Esophagus mucosa (tissue), 1 donor: ENCODE measurements around the gene RAC2. TPM values are rescaled to one million over a fixed set of nuclear protein-coding genes. Genes with fewer than 3 reads are reported as not detected.

Experiments
- ATAC-seq: fragments of 200-7000 bp; cut with Tn5 transposase; one replicate; pipeline ENCODE4 v1.9.1; 2020
- total RNA-seq: library from RNA; stranded (reverse); gene quantifications from one replicate; pipeline ENCODE4 v1.2.4, GENCODE V29; 2023
- donor health status: DM: yes; HTN: yes; CAD: no.

RAC2 gene
- 19.0 TPM for total RNA-seq

DNA sequence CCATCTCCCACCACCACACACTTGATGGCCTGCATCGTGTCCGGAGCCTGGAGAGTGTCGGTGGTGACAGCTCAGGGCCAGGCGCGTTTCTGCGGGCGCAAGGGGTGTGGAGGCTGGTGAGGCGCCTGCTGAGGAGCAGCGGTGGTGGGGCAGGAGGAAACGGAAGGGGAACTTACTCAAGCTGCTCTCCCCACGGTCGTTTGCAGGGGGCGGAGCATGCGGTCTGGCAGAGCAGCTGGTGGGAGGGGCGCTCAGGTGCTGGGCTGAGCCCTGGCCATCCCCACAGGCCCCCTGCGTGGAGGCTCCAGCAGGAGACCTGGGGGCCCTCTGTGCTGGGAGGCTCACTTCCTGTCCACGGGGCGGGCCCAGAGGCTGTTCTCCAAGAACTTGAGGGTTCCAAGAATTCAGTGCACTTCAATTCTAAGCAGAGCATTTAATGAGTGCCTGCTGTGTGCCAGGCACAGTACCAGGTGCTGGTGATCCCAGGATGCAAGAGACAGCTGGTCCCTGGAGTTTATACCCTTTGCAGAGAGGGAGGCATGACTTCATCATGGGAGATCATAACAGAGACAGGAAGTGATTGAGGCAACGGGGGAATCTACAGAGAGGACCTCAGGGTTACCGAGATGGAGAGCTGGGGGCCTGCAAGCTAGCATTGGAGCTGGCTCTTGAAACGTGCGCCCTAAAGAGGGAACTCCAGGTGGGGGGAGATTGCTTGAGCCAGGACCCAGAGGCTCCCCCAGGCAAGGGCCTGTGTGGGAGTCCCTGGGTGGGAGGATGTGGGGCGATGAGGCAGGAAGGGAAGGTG is at the start of gene RAC2:
RAC2 (minus strand) TSS at position 156 of the 808 bp plus-strand sequence; CDS start at position 35, 121 bp downstream.
- ATAC-seq = peak; percentile 63

DNA sequence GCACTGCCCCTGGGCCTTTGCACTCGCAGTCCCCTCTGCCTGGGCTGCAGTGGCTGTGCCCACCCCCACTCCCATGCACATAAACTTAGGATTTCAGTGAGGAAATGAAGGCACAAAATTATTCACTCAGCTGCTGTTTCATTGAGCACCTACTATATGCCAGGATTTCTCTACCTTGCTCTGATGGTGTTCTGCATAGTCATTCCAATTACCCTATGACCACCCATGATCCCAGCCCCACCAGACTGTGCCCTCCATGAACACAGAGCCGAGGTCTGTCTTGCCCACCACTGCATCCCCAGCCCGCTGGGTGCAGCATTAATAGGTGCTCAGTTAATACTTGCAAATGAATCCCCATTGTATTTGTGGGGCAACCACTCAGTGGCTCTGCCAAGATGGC is 49.1 kb upstream of the RAC2 start:
- no peak for ATAC-seq

DNA sequence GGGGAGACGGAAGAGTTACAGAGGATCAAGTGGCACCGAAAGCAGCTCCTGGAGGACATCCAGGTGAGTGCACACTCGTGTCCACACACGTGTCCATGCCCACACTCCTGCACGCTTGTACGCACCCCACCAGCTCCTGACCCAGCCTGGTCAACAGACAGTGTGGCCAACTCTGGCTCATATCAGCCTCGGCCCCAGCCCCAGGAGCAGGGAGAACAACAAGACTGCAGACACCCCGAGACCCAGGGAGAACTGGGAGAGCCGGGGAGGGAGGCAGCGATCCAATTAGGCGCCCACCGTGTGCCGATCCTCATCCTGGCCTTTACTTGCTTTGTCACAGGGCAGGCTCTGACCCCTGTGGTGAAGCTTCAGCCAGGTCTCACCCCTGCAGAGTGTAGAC is 48.6 kb upstream of the RAC2 start:
- ATAC-seq = no peak

DNA sequence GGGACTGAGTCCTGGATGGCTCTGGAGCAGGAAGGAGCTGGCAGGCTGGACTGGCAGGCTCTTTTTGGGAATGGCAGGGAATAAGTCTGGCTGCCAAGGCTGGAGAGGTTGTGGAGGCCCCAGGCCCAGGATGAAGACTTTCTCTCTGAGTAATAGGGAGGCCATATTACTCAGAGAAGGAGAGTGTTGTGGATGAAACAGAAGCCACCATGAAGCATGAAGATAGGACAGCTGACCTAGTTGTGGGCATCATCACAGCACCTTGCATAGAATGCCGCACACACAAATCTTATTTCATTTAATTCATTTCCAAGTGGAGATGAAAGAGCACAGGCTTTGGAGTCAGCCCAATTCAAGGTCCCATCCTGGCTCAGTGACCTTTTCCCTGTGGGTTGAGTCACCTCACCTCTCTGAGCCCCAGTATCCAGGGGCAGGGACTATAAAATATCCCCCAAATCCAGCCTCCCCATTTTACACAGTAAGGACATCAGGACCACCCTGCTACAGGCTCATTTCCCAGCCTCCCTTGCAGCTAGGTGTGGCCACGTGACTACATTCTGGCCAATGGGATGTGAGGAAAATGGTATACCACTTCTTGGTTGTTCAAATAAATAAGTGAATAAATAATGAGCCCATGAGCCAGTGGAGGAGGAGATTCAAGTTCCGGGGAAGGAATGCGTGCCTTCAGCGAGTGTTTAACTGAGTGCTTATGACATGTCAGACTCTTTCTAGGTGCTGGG is 47.7 kb upstream of the RAC2 start:
- no peak for ATAC-seq

DNA sequence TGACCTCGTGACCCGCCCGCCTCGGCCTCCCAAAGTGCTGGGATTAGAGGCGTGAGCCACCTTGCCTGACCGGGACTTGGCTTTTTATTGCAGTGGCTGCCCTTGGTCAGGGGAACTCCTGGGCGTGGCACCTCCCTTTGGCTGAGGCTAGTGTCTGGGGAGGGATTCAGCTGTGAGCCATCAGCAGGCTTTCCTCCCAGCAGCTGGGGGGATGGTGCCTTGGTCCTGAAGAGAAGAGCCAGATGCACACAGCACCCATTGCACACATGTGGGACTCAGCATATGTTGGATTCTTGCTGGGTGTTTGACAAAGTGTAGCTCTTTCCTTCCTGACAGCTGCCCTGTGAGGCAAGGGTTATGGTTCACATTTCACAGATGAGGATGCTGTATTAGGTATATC is 46.7 kb upstream of the RAC2 start:
- ATAC-seq = no peak

DNA sequence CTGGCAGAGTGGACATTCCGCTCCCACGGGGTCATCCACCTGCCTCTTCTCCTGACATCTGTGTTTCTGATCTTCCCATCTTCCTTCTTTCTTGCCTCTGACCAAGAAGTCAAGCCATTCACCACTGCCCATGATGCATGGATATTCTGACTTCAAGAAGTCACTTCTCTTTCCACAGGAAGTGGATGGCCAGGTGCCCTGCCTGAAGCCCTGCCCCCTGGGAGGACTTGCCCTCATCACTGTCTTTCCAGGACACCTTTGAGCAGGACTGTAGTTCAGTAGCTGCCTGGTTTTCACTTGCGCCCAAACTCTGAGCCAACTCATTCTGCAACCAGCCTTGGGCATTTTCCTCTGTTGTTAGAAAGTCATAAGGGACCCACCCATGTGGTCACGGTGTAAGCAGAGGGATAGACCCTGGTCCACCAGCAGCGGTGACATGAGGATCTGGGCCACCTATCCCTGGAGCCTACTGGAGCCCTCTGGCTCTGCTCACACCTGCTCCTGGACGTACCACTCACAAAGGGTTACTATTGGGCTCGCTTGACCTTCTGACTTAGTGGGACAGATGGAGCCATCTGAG is 45.2 kb upstream of the RAC2 start:
- ATAC-seq = no peak

DNA sequence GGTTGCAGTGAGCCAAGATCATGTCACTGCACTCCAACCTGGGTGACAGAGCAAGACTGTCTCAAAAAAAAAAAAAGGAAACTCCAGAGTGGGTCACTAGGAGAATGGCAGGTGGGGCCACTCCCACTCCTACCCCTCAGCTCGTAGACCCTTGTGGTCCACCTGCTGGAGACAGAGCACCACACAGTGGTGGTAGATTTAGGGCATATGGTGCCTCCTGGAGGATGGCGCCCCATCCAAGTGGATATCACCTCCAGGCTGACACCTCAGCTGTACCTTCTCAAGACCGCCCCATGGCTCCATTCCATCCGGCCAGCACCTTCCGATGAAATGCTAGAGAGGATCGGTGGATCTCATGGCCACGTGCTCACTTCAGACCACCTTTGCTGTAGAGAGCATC is 44.5 kb upstream of the RAC2 start:
- no peak for ATAC-seq

DNA sequence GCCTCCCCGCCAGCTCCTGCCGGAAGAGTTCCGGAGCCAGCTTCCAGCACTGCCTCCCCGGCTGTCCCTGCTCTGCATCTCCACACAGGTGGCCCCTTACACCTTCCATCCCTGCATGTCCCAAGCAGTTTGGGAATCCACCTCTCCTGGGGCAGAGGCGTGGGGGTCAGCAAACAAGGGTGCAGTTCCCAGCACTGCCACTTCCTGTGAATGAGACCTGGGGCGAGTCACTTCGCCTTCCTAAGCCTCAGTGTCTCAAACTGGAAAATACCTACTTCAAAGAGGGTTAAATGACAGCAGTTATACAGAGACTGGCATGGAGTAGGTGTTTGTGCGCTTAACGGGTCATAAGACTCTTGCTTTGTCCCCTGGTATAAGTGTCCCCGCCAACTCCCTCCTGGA is 43.5 kb upstream of the RAC2 start:
- no peak for ATAC-seq

DNA sequence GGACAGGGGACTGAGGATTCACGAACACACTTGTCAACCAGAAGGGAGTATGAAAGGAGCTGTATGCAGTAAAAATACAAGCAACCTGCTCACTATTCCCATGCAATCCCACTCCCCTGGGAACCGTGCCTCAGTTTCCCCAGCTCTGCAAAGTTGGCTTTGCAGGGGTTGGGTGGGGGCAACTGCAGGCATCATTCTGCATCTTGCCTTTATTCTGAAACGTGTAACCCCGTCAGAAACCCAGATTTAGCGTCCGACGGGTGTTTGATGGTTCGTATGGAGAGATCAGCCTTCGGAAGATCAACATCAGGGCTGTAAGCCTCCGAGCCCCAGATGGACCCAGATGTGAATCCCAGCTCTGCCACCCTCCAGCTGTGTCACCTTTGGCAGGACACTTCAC is 41.9 kb upstream of the RAC2 start:
- no peak for ATAC-seq

DNA sequence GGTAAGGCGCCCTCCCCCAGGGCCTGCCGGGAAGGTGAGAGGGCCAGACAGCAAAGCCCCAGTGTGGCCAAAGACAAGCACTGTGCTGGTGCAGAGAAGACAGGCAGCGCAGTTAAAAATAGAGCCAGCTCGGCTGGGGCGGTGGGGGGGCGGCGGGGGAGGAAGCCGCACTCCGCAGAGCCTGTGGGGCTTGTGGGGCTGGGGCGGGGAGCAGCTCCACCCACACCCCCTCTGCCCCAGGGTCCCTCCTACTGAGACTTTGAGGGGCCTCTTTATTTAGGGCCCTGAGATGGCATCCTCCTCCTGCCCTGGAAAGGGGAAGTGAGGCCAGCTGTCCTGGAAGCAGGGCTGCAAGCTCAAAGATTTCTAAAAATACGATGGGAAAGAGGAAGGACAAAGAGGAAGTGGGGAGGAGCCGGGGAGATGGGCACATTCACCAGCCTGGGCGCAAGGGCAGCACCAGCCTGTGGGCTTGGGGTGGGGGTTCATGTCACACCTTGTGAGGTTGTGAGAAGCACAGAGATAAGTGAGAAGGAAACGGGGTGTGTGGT is 40.8 kb upstream of the RAC2 start:
- peak; percentile 53 for ATAC-seq

DNA sequence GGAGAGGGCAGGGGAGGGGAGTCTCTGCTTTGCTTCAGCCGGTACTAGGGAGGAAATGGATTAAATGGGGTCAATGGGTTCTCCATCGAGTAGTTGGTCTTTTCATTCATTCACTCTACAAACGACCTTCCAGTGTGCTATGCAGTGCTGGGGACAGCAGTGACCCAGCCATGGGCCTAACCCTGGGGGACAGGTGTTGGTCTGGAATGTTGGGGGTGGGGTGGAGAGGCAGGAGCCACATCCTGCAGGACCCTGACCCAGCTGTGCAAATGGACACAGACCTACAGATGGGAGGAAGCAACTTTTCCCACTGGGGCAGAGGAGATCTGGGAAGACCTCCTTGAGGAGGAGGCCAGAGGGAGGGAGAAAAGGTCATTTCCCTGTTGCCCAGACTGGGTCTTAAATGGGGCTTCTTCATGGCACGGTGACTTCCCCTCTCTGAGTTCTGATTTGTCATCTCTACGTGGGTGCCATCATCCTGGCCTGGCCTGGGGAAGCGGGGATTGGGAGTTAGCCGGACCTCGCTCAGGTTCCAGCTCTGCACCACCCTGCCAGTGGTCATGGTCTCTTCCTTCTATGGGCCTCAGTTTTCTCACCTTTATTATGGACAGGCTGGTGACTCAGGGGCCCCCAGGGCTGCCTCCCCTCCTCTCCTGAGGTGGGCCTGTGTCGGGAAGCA is 40.2 kb upstream of the RAC2 start:
- ATAC-seq = no peak

DNA sequence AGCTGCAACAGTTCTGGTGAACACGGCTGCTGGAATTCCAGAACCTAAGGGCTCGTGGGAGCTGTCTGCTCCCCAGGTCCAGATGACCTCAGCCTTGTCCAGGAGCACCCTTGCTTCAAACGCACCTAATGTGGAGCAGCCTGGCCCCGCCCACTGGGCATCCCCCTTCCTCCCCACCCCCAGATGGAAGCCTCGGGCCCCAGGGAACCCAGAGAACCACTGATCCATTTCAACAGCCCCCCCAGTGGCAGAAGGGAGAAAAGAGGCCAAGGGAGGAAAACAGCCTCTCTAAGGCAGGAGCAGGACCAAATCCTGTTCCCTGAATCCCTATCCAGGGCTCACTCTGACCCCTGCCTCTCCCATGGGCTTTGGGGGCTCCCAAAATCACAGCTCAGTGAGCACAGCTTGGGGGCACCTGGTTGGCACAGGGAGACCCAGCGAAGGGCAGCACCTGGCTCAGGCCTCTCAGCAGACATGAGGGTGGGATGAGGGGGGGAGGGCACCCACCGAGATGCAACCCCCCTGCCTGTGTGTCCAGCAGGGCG is 39.4 kb upstream of the RAC2 start:
- no peak for ATAC-seq

DNA sequence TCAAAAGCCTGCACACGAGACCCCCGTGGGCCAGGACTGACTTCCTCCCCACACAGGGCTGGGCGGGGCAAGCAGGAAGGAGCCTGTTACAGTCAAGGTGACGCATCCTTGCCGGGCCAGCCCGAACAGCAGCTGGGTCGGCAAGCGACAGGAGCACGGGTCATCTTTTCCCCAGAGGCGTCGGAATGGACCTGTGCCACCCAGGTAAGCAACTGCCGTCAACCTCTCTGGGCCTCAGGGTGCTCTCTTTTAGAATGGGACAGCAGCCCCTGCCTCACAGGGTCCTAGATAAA is 38.3 kb upstream of the RAC2 start, which contains the start of gene CYTH4:
CYTH4 (plus strand) TSS at position 124 of the 293 bp plus-strand sequence; CDS start at position 186, 62 bp downstream.
- ATAC-seq = peak; percentile 74

DNA sequence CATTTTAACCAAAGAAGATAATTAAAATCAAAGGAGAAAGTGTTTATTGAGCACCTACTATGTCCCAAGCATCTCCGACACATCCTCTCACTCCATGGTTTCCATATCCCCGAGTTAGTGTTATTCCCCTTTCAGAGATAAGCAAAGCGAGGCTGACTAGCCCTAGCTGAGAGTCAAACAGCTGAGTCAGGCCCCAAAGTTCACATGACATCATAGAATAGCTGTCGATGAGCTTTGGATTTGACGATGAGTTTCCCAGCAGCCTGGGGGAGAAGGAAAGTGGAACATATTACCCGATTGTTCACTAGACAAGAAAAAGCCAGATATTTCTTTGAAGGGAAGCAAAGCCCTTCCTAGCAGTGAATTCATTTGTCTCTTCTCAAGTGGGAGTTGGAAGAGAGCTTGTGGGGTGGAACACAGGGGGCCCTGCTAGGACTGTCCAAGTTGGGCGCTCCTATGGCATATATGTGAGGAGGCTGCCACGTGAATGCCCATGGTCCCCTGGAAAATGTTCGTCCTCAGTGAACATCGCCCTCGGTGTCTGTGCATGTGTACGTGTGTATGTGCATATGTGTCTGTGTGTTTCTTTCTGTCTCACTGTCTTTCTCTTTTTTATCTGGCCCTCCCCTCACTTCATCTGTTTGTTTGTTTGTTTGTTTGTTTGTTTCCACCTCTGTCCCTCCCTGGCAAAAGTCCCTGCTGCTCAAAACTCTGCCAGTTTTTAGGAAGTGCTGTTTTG is 37.7 kb upstream of the RAC2 start:
- ATAC-seq = no peak

DNA sequence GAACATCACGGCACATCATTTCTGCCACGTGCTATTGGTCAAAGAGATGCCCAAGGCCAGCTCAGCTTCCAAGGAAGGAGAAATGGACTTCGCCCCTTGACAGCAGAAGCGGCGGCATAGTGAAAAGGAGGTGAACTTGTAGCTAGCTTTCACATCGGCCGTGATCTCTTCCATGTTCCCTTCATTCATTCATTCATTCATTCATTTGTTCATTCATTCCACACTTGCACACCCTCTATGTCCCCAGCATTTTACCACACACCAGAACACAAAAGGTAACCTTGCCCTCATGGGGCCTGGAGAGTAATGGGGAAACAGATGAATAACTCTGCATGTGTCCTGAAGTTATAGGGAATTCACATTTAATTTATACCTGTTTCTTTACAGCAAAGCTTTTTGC is 37.1 kb upstream of the RAC2 start:
- ATAC-seq = no peak

DNA sequence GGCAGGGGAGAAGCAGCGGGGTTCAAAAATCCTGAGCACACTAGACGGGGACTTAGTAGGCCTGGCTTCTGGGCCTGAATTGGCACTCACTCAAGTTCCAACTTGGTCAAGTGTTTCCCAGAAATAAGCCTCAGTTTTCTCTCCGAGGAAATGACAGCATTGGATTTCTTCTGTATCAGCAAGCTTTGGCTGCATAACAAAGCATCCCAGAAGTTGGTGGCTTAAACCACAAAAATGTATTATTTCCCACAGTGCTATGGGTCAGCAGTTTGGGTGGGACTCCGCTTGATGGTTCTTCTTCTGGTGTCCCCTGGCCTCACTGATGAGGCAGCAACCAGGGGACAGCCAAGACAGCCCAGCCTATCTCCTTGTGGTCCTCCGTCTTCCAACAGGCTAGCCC is 36.6 kb upstream of the RAC2 start:
- no peak for ATAC-seq

DNA sequence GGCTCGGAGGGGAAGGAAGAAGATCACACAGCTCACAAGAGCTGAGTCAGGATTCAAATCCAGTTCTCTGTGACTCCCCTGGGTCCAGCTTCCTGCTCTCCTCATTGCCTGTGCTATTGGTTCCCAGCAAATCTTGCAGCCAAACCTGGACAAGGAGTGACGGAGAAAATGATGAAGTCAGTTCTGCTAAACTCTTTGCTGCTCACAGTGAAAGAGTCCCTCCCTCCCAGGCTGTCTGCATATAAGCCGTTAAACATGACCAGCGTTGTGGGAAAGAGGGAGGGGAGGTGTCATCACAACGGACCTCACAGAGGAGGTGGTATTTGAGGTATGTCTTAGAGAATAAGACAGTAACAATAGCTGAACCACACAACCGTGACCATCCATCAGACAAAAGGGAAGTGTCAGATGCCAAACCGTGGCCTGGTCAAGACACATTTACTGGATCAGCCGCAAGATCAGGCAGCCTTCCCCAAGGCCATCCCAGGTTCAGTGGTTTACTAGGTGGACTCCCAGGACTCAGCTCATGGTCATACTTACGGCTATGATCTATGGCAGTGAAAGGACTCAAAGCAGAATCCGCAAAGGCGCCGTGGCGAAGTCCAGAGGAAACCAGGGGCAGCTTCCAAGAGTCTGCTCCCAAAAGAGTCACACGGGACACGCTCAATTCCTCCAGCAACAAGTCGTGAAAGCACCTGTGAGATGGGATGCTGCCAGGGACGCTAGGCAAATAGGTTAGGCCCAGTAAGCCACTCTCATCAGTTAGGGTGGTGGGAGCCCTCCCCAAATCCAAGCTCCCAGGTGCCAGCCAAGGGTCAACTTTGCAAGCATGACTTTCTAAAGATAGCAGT is 35.5 kb upstream of the RAC2 start:
- ATAC-seq = no peak

DNA sequence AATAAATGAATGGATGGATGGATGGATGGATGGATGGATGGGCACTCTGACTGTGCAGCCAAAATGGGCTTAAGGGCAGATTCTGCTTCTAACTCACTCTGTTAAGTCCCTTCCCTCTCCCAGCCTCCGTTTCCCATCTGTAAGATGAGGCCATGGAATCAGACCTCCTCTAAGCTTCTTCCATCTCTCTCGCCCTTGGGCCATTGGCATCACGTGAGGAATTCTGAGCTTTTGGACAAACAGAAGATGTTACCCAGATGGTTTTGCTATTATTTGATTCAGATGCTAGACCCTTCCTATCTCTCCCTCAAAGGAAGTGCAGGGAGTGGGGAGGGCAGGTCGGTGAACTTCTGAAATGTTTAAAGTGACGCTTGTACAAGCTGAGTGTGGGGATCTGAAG is 34.2 kb upstream of the RAC2 start:
- no peak for ATAC-seq

DNA sequence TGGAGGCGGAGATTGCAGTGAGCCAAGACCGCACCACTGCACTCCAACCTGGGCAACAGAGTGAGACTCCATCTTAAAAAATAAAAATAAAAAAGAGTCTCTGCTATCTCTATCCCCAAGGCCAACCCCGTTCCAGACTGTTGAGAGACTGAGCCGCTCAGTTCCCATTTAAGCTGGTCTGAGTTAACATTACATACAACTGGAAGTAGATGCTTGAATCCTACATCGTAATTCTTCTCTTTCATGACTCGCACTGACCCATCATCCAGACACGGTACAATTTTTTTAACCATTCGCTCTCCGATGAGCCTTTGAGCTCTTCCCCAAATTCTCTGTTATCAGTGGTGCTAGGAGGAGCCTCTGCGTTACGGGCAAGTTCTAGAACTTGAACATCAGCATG is 33.3 kb upstream of the RAC2 start:
- no peak for ATAC-seq

DNA sequence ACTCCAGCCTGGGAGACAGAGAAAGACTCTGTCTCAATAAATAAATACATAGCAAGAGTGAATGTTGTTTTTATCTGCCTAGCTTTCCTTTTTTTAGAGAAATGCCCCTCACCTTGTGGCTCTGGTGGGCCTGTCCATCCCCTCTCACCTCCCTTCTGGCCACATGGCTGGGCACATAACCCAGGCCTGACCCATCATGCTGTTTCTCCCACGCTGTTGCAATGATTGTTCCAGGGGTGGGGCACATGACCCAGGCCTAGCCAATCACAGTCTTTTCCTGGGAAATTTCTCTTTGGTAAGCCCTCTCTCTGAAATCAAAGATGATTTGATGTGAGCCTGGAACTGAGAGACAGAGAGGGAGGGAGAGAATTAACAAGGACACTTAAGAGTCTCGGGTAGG is 32.7 kb upstream of the RAC2 start:
- ATAC-seq = no peak

DNA sequence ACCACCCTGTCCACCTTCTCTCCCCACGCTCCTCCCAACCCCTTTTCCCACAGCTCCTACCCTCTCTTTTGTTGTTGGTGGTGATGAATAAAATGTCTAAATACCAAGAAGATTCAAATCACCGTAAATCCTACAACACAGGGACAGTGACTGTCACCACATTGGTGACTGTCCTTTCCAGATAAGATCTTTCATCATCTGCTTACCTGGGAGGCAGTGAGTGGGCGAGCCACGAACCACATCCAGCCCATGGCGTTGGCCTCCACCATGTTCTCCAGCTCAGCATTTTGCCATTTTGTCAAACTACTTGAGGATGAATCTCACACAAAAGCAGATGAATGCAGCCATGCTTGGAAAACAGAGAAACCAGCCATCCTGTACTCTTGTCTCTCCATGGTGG is 31.6 kb upstream of the RAC2 start:
- no peak for ATAC-seq
